Mucosa of descending colon (tissue), 3 donors: ENCODE data around the gene BSG. TPM values are rescaled to one million over a fixed set of nuclear protein-coding genes. Genes with fewer than 3 reads are reported as not detected.

Experiments used
- ATAC-seq: fragments of 200-7000 bp; cut with Tn5 transposase; one replicate; pipeline ENCODE4 v1.9.1; 2020; ENCODE audit warnings: mild to moderate bottlenecking, moderate library complexity
- DNase-seq, 3 donors: peaks; one replicate each; pipeline ENCODE4 v3.0.0-alpha.2; 2020
- H3K36me3 ChIP-seq: fragments of 200-600 bp; one replicate; pipeline ENCODE4 v1.8.0; 2021; ENCODE audit warnings: low read depth, mild to moderate bottlenecking
- H3K4me1 ChIP-seq: fragments of 200-600 bp; one replicate; pipeline ENCODE4 v1.8.0; 2021; ENCODE audit warnings: low read depth, mild to moderate bottlenecking
- H3K4me3 ChIP-seq: fragments of 200-600 bp; one replicate; pipeline ENCODE4 v1.8.0; 2021; ENCODE audit warnings: mild to moderate bottlenecking
- H3K9me3 ChIP-seq: fragments of 200-600 bp; one replicate; pipeline ENCODE4 v1.8.0; 2021; ENCODE audit warnings: mild to moderate bottlenecking
- intact Hi-C, 2 donors: fragments of 100-400 bp; cut with DNase I in 1 of 2; cut with micrococcal nuclease in 1 of 2; formaldehyde crosslinking; loops; one replicate each; pipeline versions ENCODE4 v1.11.0 to v1.11.1; 2022; cut with DNase I, micrococcal nuclease
- total RNA-seq, 3 donors: library from RNA; stranded (reverse); fragmentation: NEBNext Ultra II Directional in 2 of 3; extraction: Animal tissue kit (Norgen Biotek cat#: 25700) in 2 of 3; gene quantifications; one replicate each; pipeline versions ENCODE4 v1.2.1 to v1.2.4, GENCODE V29; 2021 to 2023
- TF ChIP-seq, protein P1 (sequence below): fragments of 200-600 bp; IDR thresholded peaks from one replicate; pipeline ENCODE4 v1.8.0; 2022; ENCODE audit warnings: antibody characterized with exemption, mild to moderate bottlenecking
- donor health status: DM: no; HTN: no; CAD: no; lungs with moderate emphysema.
- donor health status: DM: no; HTN: no; CAD: no.
- donor health status: DM: no; HTN: yes; CAD: no.

BSG gene
- total RNA-seq, 3 donors from 2014 or later, result 695 to 1,536 (median 896) TPM

DNA sequence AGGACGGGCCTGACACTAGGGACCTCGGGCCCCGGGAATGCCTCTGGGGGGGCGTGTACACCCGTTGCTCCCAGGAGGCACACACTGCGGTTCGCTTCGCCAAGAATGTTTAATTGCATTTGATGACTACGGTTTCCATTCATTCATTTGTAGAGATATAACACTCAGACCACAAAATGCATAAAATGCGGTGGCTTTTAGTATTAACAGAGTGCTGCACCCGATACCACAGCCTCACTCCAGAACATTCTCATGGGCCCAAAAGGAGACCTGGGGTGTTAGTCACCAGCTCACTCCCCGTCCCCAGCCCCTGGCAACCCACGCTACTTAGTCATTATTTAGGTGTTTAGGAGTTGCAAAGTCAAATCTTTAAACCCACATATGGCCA is 39.1 kb downstream of the BSG start:
- DNase-seq (no peak), ATAC-seq (no peak)
- H3K9me3 ChIP-seq, result no peaks in the 10 kb centered on the region
- H3K4me1 ChIP-seq, result peaks cover 10% of the 10 kb centered on the region
- TF ChIP-seq, protein P1, sequence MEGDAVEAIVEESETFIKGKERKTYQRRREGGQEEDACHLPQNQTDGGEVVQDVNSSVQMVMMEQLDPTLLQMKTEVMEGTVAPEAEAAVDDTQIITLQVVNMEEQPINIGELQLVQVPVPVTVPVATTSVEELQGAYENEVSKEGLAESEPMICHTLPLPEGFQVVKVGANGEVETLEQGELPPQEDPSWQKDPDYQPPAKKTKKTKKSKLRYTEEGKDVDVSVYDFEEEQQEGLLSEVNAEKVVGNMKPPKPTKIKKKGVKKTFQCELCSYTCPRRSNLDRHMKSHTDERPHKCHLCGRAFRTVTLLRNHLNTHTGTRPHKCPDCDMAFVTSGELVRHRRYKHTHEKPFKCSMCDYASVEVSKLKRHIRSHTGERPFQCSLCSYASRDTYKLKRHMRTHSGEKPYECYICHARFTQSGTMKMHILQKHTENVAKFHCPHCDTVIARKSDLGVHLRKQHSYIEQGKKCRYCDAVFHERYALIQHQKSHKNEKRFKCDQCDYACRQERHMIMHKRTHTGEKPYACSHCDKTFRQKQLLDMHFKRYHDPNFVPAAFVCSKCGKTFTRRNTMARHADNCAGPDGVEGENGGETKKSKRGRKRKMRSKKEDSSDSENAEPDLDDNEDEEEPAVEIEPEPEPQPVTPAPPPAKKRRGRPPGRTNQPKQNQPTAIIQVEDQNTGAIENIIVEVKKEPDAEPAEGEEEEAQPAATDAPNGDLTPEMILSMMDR, result no peak
- no peaks in the 10 kb centered on the region for H3K36me3 ChIP-seq
- no peak overlapping the region for H3K4me3 ChIP-seq
- intact Hi-C loops, result no loop called here

DNA sequence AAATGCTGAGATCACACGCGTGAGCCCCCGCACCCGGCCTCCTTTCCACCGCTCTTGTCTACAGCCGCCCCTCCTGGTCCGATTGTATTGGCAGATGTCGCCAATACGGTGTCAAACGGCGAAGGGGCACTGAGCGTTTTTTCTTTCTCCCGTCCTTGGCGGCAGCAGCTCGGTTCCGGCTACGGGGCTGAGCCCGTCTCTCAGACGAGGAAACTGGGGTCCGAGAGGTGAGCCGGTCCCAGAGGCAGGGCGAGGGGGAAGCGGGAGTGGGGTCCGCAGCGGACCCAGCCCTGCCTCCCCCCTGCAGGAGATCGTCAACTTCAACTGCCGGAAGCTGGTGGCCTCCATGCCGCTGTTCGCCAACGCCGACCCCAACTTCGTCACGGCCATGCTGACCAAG is 40.5 kb downstream of the BSG start:
- TF ChIP-seq, protein P1, result no peak
- no peaks in the 10 kb centered on the region for H3K36me3 ChIP-seq
- no peak for DNase-seq
- no peak overlapping the region for H3K4me3 ChIP-seq
- peaks cover 10% of the 10 kb centered on the region for H3K4me1 ChIP-seq
- intact Hi-C loops, result no loop called here
- H3K9me3 ChIP-seq, result no peaks in the 10 kb centered on the region
- ATAC-seq, result no peak

DNA sequence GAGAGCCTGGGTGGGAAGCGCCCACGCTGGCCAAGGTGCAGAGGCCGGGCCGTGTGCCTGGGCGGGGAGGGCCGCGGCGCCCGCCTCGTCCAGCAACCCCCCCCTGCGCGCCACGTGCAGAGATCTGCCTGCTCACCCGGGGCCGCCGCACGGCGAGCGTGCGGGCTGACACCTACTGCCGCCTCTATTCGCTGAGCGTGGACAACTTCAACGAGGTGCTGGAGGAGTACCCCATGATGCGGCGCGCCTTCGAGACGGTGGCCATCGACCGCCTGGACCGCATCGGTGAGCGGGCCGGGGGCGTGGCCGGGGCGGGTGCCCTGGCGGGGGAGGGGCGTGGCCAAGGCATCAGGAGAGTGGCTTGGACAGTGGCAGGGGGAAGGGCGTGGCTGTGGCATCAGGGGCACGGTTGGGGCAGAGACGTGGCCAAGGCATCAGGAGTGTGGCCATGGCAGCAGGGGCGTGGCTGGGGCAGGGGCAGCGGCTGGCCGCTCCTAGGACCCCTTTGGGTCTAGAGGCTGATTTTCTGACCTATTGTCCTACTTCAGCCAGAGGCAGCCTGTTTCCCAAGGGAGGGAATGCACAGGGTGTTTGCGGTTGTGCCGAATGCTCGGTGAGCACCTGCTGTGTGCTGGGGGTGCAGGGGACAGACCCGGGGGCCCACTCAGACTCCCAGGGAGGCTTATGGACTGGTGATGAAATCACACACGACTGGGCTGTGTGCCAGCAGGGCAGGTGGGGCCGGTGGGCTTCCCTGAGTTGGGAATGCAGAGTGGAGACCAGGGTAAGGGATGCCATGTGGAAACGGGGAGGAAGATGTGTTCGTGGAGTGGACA is 41.6 kb downstream of the BSG start:
- DNase-seq, result no peak
- ATAC-seq, result no peak
- Histone ChIP-seq H3K4me1 (peaks cover 10% of the 10 kb centered on the region), H3K36me3 (peaks cover under 1% of the 10 kb centered on the region), H3K4me3 (no peak overlapping the region), H3K9me3 (no peaks in the 10 kb centered on the region)
- intact Hi-C loops, result no loop called here
- TF ChIP-seq, protein P1, result no peak

DNA sequence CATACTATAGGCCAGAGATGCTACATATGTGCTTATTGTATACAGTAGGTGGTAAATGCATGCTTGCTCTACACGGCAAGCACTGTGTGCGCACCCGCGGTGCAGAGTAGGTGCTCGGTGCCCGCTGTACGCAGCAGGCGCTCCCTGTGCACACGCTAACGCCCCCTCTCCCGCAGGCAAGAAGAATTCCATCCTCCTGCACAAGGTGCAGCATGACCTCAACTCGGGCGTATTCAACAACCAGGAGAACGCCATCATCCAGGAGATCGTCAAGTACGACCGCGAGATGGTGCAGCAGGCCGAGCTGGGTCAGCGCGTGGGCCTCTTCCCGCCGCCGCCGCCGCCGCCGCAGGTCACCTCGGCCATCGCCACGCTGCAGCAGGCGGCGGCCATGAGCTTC is 43.2 kb downstream of the BSG start:
- peaks cover 10% of the 10 kb centered on the region for H3K36me3 ChIP-seq
- ATAC-seq (peak; percentile 45), DNase-seq (no peak)
- intact Hi-C loops, result no loop called here
- TF ChIP-seq, protein P1, result no peak
- peaks cover under 1% of the 10 kb centered on the region for H3K4me1 ChIP-seq
- H3K9me3 ChIP-seq, result no peaks in the 10 kb centered on the region
- H3K4me3 ChIP-seq, result no peak overlapping the region

DNA sequence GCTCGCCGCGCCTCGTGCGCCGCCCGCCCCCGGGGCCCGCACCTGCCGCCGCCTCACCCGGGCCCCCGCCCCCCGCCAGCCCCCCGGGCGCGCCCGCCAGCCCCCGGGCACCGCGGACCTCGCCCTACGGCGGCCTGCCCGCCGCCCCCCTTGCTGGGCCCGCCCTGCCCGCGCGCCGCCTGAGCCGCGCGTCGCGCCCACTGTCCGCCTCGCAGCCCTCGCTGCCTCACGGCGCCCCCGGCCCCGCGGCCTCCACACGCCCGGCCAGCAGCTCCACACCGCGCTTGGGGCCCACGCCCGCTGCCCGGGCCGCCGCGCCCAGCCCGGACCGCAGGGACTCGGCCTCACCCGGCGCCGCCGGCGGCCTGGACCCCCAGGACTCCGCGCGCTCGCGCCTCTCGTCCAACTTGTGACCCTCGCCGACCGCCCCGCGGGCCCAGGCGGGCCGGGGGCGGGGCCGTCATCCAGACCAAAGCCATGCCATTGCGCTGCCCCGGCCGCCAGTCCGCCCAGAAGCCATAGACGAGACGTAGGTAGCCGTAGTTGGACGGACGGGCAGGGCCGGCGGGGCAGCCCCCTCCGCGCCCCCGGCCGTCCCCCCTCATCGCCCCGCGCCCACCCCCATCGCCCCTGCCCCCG is 43.8 kb downstream of the BSG start:
- Histone ChIP-seq H3K4me1 (no peaks in the 10 kb centered on the region), H3K9me3 (no peaks in the 10 kb centered on the region), H3K36me3 (peaks cover 10% of the 10 kb centered on the region), H3K4me3 (no peak overlapping the region)
- intact Hi-C loops, result no loop called here
- DNase-seq, result no peak
- TF ChIP-seq, protein P1, result no peak
- ATAC-seq, result peak; percentile 8
